Vagina (tissue), 2 donors: ENCODE measurements around the gene TEX19. TPM values are rescaled to one million over a fixed set of nuclear protein-coding genes. Genes with fewer than 3 reads are reported as not detected.

Experiments used
- DNase-seq, 2 donors: peaks; one replicate each; pipeline ENCODE4 v3.0.0-alpha.2; 2017; ENCODE audit errors: extremely low spot score in 2 of 2
- H3K27ac ChIP-seq: fragments of 200-600 bp; sonication (generic); one replicate; pipeline ENCODE4 v1.5.1; 2019
- H3K27me3 ChIP-seq: fragments of 200-600 bp; sonication (generic); one replicate; pipeline ENCODE4 v1.5.1; 2019
- H3K36me3 ChIP-seq, 2 donors: fragments of 200-600 bp; sonication (generic); one replicate each; pipeline ENCODE4 v1.5.1; 2017 to 2019
- H3K4me1 ChIP-seq: fragments of 200-600 bp; sonication (generic); one replicate; pipeline ENCODE4 v1.5.1; 2019
- H3K4me3 ChIP-seq, 2 donors: fragments of 200-600 bp; sonication (generic); 1 replicate in 1 of 2; 2 replicates in 1 of 2; pipeline ENCODE4 v1.5.1; 2016 to 2019
- H3K9me3 ChIP-seq: fragments of 200-600 bp; sonication (generic); one replicate; pipeline ENCODE4 v1.5.1; 2019
- POLR2A ChIP-seq, 2 donors: fragments of 450-650 bp; IDR thresholded peaks; one replicate each; pipeline ENCODE4 v1.6.1; 2017; ENCODE audit warnings: antibody characterized with exemption in 2 of 2, mild to moderate bottlenecking in 2 of 2, moderate library complexity in 2 of 2
- POLR2AphosphoS5 ChIP-seq, 2 donors: sonication (generic); formaldehyde crosslinking; IDR thresholded peaks; one replicate each; pipeline ENCODE4 v1.9.0; 2017; ENCODE audit warnings: antibody characterized with exemption in 2 of 2, mild to moderate bottlenecking in 2 of 2, low read depth in 1 of 2; ENCODE audit not compliant: insufficient read depth in 1 of 2
- intact Hi-C: fragments of 100-400 bp; cut with DNase I; formaldehyde crosslinking; loops from one replicate; pipeline ENCODE4 v1.15.1; 2023
- total RNA-seq: library from RNA; depleted of rRNA; stranded (reverse); fragments of >200 nt; gene quantifications from one replicate; pipeline ENCODE4 v1.2.3, GENCODE V29; 2016
- TF ChIP-seq, protein P1 (sequence below), 3 experiments: fragments of 450-650 bp in 2 of 3; fragments of 200-600 bp in 1 of 3; sonication (generic) in 1 of 3; IDR thresholded peaks; one replicate each; pipeline ENCODE4 v1.5.1; 2017 to 2019; ENCODE audit warnings: antibody characterized with exemption in 3 of 3, mild to moderate bottlenecking in 2 of 3, moderate library complexity in 2 of 3

Gene TEX19
- total RNA-seq, 1 donor from 2014 or later = not detected

DNA sequence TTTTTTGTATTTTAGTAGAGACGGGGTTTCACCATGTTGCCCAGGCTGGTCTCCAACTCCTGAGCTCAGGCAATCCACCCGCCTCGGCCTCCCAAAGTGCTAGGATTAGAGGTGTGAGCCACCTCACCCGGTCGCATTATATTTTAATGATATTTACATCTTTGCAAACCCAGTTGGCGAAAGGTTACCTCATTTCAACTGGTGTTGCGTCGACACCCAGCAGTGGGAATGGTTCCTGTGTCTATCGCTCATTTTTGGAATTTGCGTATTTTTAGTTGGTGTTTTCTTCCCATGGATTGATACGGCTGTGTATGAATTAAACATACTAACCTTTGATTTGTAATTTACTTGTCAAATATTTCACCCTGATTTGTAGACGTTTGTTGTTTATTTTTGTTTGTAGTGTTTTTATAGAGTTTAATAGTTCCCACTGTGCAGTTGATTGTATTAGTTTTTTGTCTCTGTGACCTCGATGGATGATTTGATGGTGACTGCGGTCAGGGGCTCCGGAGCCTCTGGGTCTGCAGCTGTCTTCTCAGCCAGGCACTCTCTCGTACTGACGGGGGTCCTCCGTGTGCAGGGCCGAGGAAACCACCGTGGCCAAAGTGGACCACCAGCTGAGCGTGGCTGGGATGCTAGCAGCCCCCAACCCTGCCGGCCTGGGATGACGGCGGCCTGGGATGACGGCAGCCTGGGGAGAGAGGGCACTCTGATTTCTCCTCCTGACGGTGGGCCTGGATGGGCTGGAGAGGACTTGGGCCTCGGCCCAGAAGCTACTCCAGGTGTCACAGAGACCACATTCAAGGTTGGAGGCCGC, 45.6 kb upstream of the TEX19 start:
- Histone ChIP-seq H3K27me3 (no peaks in the 10 kb centered on the region), H3K36me3 (no peaks in the 10 kb centered on the region), H3K4me1 (peaks cover 12% of the 10 kb centered on the region), H3K9me3 (no peaks in the 10 kb centered on the region), H3K4me3 (no peak overlapping the region), H3K27ac (no peak overlapping the region)
- DNase-seq = no peak
- intact Hi-C loops = no loop called here
- no peak for TF ChIP-seq POLR2A (IDR thresholded peaks at IDR 0.05)
- TF ChIP-seq POLR2AphosphoS5 (IDR thresholded peaks at IDR 0.05; ENCODE audit: insufficient read depth in 1 of 2, low read depth in 1 of 2) = no peak
- TF ChIP-seq, protein P1, sequence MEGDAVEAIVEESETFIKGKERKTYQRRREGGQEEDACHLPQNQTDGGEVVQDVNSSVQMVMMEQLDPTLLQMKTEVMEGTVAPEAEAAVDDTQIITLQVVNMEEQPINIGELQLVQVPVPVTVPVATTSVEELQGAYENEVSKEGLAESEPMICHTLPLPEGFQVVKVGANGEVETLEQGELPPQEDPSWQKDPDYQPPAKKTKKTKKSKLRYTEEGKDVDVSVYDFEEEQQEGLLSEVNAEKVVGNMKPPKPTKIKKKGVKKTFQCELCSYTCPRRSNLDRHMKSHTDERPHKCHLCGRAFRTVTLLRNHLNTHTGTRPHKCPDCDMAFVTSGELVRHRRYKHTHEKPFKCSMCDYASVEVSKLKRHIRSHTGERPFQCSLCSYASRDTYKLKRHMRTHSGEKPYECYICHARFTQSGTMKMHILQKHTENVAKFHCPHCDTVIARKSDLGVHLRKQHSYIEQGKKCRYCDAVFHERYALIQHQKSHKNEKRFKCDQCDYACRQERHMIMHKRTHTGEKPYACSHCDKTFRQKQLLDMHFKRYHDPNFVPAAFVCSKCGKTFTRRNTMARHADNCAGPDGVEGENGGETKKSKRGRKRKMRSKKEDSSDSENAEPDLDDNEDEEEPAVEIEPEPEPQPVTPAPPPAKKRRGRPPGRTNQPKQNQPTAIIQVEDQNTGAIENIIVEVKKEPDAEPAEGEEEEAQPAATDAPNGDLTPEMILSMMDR (IDR thresholded peaks at IDR 0.05) = no peak

DNA sequence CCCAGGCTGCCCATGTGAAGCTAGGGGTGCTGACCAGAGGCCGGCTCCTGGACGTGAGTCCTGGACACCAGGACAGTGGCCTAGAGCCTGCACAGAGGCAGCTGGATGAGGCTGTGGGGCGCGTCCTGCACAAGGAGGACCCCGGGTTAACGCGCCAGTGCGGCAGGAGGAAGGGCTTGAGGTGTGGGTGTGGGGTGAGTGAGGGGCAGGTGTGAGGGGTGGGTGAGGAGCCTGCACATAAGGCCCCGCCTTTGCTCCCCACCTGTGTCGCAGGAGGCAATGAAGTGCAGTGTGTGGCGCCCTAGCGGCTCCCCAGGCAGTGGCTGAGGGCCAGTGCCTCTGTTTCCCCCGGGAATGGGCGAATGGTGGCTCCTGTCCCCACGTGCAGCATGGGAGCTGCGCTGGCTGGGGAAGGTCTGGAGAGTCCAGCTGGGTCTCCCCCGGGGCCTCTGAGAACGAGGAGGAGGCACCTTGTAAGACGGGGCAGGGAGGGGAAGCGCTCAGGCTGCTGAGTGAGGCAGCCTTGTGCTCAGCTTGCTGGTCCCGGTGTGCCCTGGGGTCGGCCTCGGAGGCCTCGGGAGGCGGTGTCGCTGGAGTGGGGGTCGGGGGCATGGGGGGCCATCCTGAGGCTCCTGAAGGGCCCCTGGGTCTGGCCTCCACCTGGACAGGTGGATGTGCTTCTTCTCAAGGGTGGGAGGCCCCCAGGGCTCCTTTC, 44.9 kb upstream of the TEX19 start:
- H3K4me3 ChIP-seq = no peak overlapping the region
- intact Hi-C loops = no loop called here
- H3K27ac ChIP-seq = no peak overlapping the region
- no peak for TF ChIP-seq POLR2A (IDR thresholded peaks at IDR 0.05)
- TF ChIP-seq POLR2AphosphoS5 (IDR thresholded peaks at IDR 0.05; ENCODE audit: insufficient read depth in 1 of 2, low read depth in 1 of 2) = no peak
- TF ChIP-seq, protein P1 (IDR thresholded peaks at IDR 0.05) = no peak
- no peaks in the 10 kb centered on the region for H3K36me3 ChIP-seq
- DNase-seq = no peak
- no peaks in the 10 kb centered on the region for H3K9me3 ChIP-seq
- no peaks in the 10 kb centered on the region for H3K27me3 ChIP-seq
- peaks cover 12% of the 10 kb centered on the region for H3K4me1 ChIP-seq

DNA sequence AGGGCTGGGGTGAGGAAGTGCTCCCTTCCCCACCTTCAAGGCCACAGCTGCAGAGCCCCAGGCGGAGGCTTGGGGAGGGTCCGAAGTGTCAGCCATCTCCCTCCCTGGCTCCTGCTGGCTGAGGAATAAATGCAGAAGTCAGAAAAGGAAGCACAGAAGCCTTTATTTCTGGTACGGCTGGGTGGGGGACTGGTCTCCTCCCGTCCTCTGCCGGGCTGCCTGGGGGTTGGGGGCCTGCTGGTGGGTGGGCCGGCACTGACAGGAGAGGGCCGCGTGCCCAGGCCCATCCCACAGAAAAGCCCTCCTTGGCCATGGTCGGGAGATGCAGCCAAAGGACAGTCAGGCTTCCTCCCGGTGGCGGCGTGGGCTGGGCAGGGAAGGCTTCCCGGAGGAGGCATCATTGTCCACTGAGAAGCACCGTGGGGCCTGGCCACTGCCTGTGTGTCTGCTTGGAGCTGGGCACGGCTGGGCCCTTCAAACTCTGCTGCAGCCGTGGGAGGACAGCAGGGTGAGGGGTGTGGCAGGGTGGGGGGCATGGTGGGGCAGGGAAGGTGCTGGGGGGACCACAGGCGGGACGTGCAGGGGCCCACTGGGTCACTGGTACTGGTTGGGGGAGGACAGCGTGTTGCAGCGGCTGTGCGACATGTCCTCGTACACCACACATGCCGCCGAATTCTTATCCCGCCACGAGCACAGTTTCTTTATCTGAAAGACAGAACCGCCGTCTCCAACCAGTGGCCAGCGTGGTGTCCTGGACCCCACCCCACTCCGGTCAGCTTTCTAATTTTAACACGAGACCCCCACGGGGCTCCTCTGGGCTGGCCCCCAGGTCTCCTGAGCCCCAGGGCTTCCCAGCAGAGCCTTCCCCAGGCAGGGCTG, 44.1 kb upstream of the TEX19 start:
- intact Hi-C loops = no loop called here
- Histone ChIP-seq H3K4me1 (peaks cover 12% of the 10 kb centered on the region), H3K27me3 (no peaks in the 10 kb centered on the region), H3K27ac (no peak overlapping the region), H3K9me3 (no peaks in the 10 kb centered on the region), H3K4me3 (peak overlapping the region in 1 of 2 donors; percentile 1), H3K36me3 (no peaks in the 10 kb centered on the region)
- no peak for DNase-seq
- TF ChIP-seq, protein P1 (IDR thresholded peaks at IDR 0.05) = no peak

DNA sequence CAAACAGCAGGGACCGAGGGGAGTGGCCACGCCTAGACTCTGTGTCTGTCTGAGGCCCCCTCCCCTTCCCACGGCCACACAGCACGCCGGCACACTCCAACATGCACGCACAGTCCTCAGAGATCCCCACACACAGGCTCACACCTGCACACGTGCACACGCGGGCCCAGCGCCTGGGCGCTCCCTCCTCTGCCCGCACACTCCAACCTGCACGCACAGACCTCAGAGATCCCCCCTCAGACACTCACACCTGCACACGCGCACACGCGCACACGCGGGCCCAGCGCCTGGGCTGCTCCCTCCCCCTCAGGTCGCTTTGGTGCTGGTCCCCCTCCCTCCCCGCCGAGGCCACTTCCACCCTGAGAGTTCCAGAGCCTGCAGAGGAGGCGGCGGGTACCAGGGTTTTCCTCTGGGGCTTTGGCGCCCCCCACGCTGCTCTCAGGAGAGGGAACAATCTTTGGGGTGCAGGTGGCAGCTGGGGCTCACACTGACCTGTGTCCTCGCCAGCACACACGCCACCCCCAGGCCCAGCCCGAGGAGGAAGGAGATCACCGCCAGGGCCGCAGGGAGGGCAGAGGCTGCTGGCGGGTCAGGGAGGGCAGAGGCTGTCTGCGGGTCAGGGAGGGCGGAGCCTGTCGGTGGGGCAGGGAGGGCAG, 43.2 kb upstream of the TEX19 start:
- Histone ChIP-seq H3K4me3 (peak overlapping the region; percentile 1 to 9), H3K4me1 (peaks cover 12% of the 10 kb centered on the region), H3K36me3 (no peaks in the 10 kb centered on the region), H3K27ac (no peak overlapping the region), H3K27me3 (no peaks in the 10 kb centered on the region), H3K9me3 (no peaks in the 10 kb centered on the region)
- no peak for TF ChIP-seq POLR2AphosphoS5 (IDR thresholded peaks at IDR 0.05; ENCODE audit: insufficient read depth in 1 of 2, low read depth in 1 of 2)
- no peak for TF ChIP-seq POLR2A (IDR thresholded peaks at IDR 0.05)
- TF ChIP-seq, protein P1 (IDR thresholded peaks at IDR 0.05) = no peak
- intact Hi-C loops = no loop called here
- DNase-seq = no peak
